Astrocyte (in vitro differentiated cells and primary cell): ENCODE measurements around the gene CMSS1. TPM values are rescaled to one million over a fixed set of nuclear protein-coding genes. Genes with fewer than 3 reads are reported as not detected.

Experiments used
- DNase-seq: peaks from one replicate; pipeline ENCODE4 v3.0.0-alpha.2; 2010; ENCODE audit warnings: low read depth
- FAIRE-seq: peaks from 2 replicates; lab custom pipeline; 2011; peaks lifted over from hg19 to GRCh38; lab: Jason Lieb, UNC
- H2AFZ ChIP-seq: 2 replicates; pipeline ENCODE4 v1.6.0; 2012; ENCODE audit warnings: low read depth, low read length, inconsistent platforms
- H3K27ac ChIP-seq: 2 replicates; pipeline ENCODE4 v1.5.1; 2011; ENCODE audit warnings: low read depth, low read length, inconsistent platforms
- H3K27me3 ChIP-seq: 2 replicates; pipeline ENCODE4 v1.6.0; 2011; ENCODE audit warnings: low read length, inconsistent platforms; ENCODE audit not compliant: insufficient read depth
- H3K36me3 ChIP-seq: 2 replicates; pipeline ENCODE4 v1.5.1; 2011; ENCODE audit warnings: low read length, inconsistent platforms; ENCODE audit not compliant: insufficient read depth
- H3K4me1 ChIP-seq: 2 replicates; pipeline ENCODE4 v1.5.1; 2011; ENCODE audit warnings: low read length, inconsistent platforms; ENCODE audit not compliant: insufficient read depth
- H3K4me2 ChIP-seq: 2 replicates; pipeline ENCODE4 v1.6.0; 2012; ENCODE audit warnings: low read length, inconsistent platforms
- H3K4me3 ChIP-seq: 2 replicates; pipeline ENCODE4 v1.5.1; 2011; ENCODE audit warnings: low read depth, mild to moderate bottlenecking, low read length, inconsistent platforms; ENCODE audit not compliant: insufficient read depth
- H3K79me2 ChIP-seq: 2 replicates; pipeline ENCODE4 v1.6.0; 2012; ENCODE audit warnings: mild to moderate bottlenecking, low read length, inconsistent platforms; ENCODE audit not compliant: insufficient read depth
- H3K9ac ChIP-seq: 2 replicates; pipeline ENCODE4 v1.6.0; 2012; ENCODE audit warnings: mild to moderate bottlenecking, low read length, inconsistent platforms
- H3K9me3 ChIP-seq: 2 replicates; pipeline ENCODE4 v1.5.1; 2012; ENCODE audit warnings: low read depth, mild to moderate bottlenecking, low read length, inconsistent platforms; ENCODE audit not compliant: insufficient read depth
- H4K20me1 ChIP-seq: 2 replicates; pipeline ENCODE4 v1.6.0; 2012; ENCODE audit warnings: low read length, inconsistent platforms; ENCODE audit not compliant: insufficient read depth
- H3K27ac Mint-ChIP-seq: one replicate; pipeline ENCODE4 v1.8.0; 2021; ENCODE audit warnings: mild to moderate bottlenecking, mixed read lengths; ENCODE audit not compliant: unreplicated experiment
- H3K27me3 Mint-ChIP-seq: one replicate; pipeline ENCODE4 v1.8.0; 2021; ENCODE audit warnings: low read depth, mixed read lengths; ENCODE audit not compliant: unreplicated experiment
- H3K36me3 Mint-ChIP-seq: one replicate; pipeline ENCODE4 v1.8.0; 2021; ENCODE audit warnings: low read depth, mixed read lengths; ENCODE audit not compliant: unreplicated experiment
- H3K4me1 Mint-ChIP-seq: one replicate; pipeline ENCODE4 v1.8.0; 2021; ENCODE audit warnings: low read depth, mixed read lengths; ENCODE audit not compliant: unreplicated experiment
- H3K4me3 Mint-ChIP-seq: one replicate; pipeline ENCODE4 v1.8.0; 2021; ENCODE audit warnings: mild to moderate bottlenecking, moderate library complexity, mixed read lengths; ENCODE audit not compliant: unreplicated experiment
- H3K9me3 Mint-ChIP-seq: one replicate; pipeline ENCODE4 v1.8.0; 2021; ENCODE audit warnings: mild to moderate bottlenecking, mixed read lengths; ENCODE audit not compliant: unreplicated experiment
- CTCF ChIP-seq: IDR thresholded peaks from 2 replicates; pipeline ENCODE4 v1.5.1; 2011; ENCODE audit warnings: low read depth, mild to moderate bottlenecking, inconsistent platforms, low read length, moderate library complexity; ENCODE audit not compliant: insufficient read depth
- EZH2 ChIP-seq: IDR thresholded peaks from 2 replicates; pipeline ENCODE4 v1.6.1; 2012; ENCODE audit warnings: mild to moderate bottlenecking, low read length, inconsistent platforms; ENCODE audit not compliant: insufficient read depth
- total RNA-seq: library from RNA; stranded (reverse); gene quantifications from 2 replicates; pipeline ENCODE4 v1.2.1, GENCODE V29; 2021

The CMSS1 gene
- total RNA-seq, 1 donor from 2014 or later = 12.5 TPM

- H3K4me2 ChIP-seq = no peak overlapping the region
- H3K79me2 ChIP-seq = no peaks in the 10 kb centered on the region
- no peak overlapping the region for H3K27ac ChIP-seq
Observed at GRCh38 chr3:100207886-100208285, 390.2 kb downstream of the CMSS1 start.

GRCh38 chr3:100209169-100209568 is 391.5 kb downstream of the CMSS1 start:
- Mint-ChIP-seq H3K27ac (no peak overlapping the region), H3K4me3 (no peak overlapping the region), H3K36me3 (peaks cover 2% of the 10 kb centered on the region), H3K9me3 (peaks cover 2% of the 10 kb centered on the region), H3K27me3 (no peaks in the 10 kb centered on the region), H3K4me1 (peaks cover 16% of the 10 kb centered on the region)
- Histone ChIP-seq H3K9ac (no peak overlapping the region), H3K9me3 (no peaks in the 10 kb centered on the region), H3K4me2 (no peak overlapping the region), H4K20me1 (no peaks in the 10 kb centered on the region), H3K36me3 (no peaks in the 10 kb centered on the region), H3K4me3 (no peak overlapping the region), H3K79me2 (no peaks in the 10 kb centered on the region), H2AFZ (no peak overlapping the region), H3K27me3 (no peaks in the 10 kb centered on the region), H3K27ac (no peak overlapping the region), H3K4me1 (peaks cover 13% of the 10 kb centered on the region)
- no peak for FAIRE-seq
- DNase-seq = no peak
- TF ChIP-seq EZH2 (no peak), CTCF (no peak)

More at GRCh38 chr3:100207886-100208285, 390.2 kb downstream of the CMSS1 start:
- H3K4me3 ChIP-seq = no peak overlapping the region
- FAIRE-seq = no peak
- Mint-ChIP-seq H3K36me3 (peaks cover 2% of the 10 kb centered on the region), H3K9me3 (peaks cover 2% of the 10 kb centered on the region), H3K4me1 (peaks cover 16% of the 10 kb centered on the region), H3K27ac (no peak overlapping the region), H3K27me3 (no peaks in the 10 kb centered on the region), H3K4me3 (no peak overlapping the region)
- H3K9me3 ChIP-seq = no peaks in the 10 kb centered on the region
- TF ChIP-seq CTCF (no peak), EZH2 (no peak)
- peak; percentile 54 for DNase-seq
- no peaks in the 10 kb centered on the region for H4K20me1 ChIP-seq
- H3K4me1 ChIP-seq = peaks cover 6% of the 10 kb centered on the region
- H3K9ac ChIP-seq = no peak overlapping the region
- no peaks in the 10 kb centered on the region for H3K27me3 ChIP-seq
- H3K36me3 ChIP-seq = no peaks in the 10 kb centered on the region
- no peak overlapping the region for H2AFZ ChIP-seq

GRCh38 chr3:100209948-100210771 is 392.5 kb downstream of the CMSS1 start:
- Histone ChIP-seq H3K4me1 (peaks cover 13% of the 10 kb centered on the region), H3K27me3 (no peaks in the 10 kb centered on the region), H3K79me2 (no peaks in the 10 kb centered on the region), H2AFZ (peak overlapping the region; percentile 18), H4K20me1 (no peaks in the 10 kb centered on the region), H3K9me3 (no peaks in the 10 kb centered on the region), H3K4me3 (no peak overlapping the region), H3K36me3 (no peaks in the 10 kb centered on the region), H3K27ac (peak overlapping the region; percentile 50), H3K4me2 (peak overlapping the region; percentile 36), H3K9ac (peak overlapping the region; percentile 44)
- Mint-ChIP-seq H3K36me3 (peaks cover 2% of the 10 kb centered on the region), H3K27me3 (no peaks in the 10 kb centered on the region), H3K27ac (peak overlapping the region; percentile 72), H3K4me3 (no peak overlapping the region), H3K4me1 (peaks cover 16% of the 10 kb centered on the region), H3K9me3 (peaks cover 2% of the 10 kb centered on the region)
- DNase-seq (no peak), FAIRE-seq (no peak)
- TF ChIP-seq CTCF (no peak), EZH2 (no peak)
